Stimulated activated naive B cell treated with anti-CD40 and anti-IgM and Interleukin-4, amounts not matched to agents 10 μg/mL and 1 μg/mL and 100 μg/mL, for 72 hours (primary cell): ENCODE data around the gene PKD1.
"Not testable (repeated sequence)": the region's sequence is repeated elsewhere in the genome, so short reads cannot be mapped to it uniquely, and the experiment has no call there.

Experiments
- ATAC-seq, 2 donors: fragments of 150-1000 bp; cut with Tn5 transposase; replicated peaks; 2 replicates each; pipeline ENCODE4 v1.10.0; 2021; ENCODE audit warnings: moderate library complexity in 1 of 2
- DNase-seq: peaks from one replicate; pipeline ENCODE4 v3.0.0; 2021
- H3K27ac Mint-ChIP-seq: one replicate; pipeline ENCODE4 v1.8.0; 2022; ENCODE audit warnings: mild to moderate bottlenecking, mixed read lengths
- H3K27me3 Mint-ChIP-seq, 2 donors: one replicate each; pipeline ENCODE4 v1.8.0; 2022; ENCODE audit warnings: mixed read lengths in 2 of 2
- H3K36me3 Mint-ChIP-seq, 2 donors: one replicate each; pipeline ENCODE4 v1.8.0; 2022; ENCODE audit warnings: mixed read lengths in 2 of 2, mild to moderate bottlenecking in 1 of 2
- H3K4me1 Mint-ChIP-seq, 2 donors: one replicate each; pipeline ENCODE4 v1.8.0; 2022; ENCODE audit warnings: mixed read lengths in 2 of 2, mild to moderate bottlenecking in 1 of 2
- H3K4me3 Mint-ChIP-seq, 2 donors: one replicate each; pipeline ENCODE4 v1.8.0; 2022; ENCODE audit warnings: mild to moderate bottlenecking in 2 of 2, mixed read lengths in 2 of 2, moderate library complexity in 1 of 2
- H3K9me3 Mint-ChIP-seq, 2 donors: one replicate each; pipeline ENCODE4 v1.8.0; 2022; ENCODE audit warnings: mixed read lengths in 2 of 2, mild to moderate bottlenecking in 1 of 2

Gene PKD1

DNA sequence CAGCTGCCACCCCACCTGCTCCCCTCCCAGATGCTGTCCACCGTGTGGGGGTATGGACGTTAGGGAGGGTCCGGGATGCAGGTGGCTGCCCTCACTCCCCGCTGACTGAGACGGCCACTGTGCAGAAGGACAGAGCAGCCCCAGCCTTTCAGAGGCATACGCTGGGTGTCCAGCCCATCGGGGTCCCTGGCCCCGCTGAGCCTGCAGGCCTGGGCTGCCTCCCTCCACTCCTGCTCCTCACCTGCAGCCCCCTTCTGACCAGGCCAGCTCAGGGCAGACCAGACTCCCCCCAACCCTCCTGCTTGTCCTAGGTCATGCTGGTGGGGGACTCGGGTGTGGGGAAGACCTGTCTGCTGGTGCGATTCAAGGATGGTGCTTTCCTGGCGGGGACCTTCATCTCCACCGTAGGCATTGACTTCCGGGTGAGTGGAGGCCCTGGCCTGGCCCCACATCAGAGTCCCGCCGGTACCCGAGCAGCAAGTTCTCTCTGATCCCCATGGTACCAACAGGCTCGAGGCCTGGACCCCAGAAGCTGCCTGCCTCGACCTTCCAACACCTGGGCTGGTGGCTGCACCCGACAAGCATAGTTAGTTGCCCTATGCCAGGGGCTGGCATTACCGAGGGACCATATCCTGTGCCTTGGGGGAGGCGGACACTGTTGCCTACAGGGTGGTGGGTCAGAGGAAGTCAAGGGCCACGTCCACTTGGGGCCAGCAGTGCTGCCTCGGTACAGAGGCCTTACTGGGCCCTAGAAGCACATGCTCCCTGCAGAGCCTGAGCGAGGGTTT is 14.1 kb upstream of the PKD1 start:
- peaks cover 43 to 47% of the 10 kb centered on the region in 2 donors for H3K36me3 Mint-ChIP-seq
- H3K4me1 Mint-ChIP-seq: peaks cover 30 to 62% of the 10 kb centered on the region in 2 donors
- no peak for ATAC-seq
- peak overlapping the region; percentile 93 for H3K27ac Mint-ChIP-seq
- no peaks in the 10 kb centered on the region for H3K9me3 Mint-ChIP-seq
- H3K4me3 Mint-ChIP-seq: peak overlapping the region; percentile 70 to 78
- no peak for DNase-seq
- H3K27me3 Mint-ChIP-seq: no peaks in the 10 kb centered on the region

GRCh38 chr16:2148714-2149629 is 13.3 kb upstream of the PKD1 start:
- peak overlapping the region; percentile 70 to 78 for H3K4me3 Mint-ChIP-seq
- peaks cover 34 to 39% of the 10 kb centered on the region in 2 donors for H3K36me3 Mint-ChIP-seq
- H3K27ac Mint-ChIP-seq: peak overlapping the region; percentile 93
- no peaks in the 10 kb centered on the region for H3K9me3 Mint-ChIP-seq
- ATAC-seq (peak; percentile 29), DNase-seq (no peak)
- H3K4me1 Mint-ChIP-seq: peaks cover 28 to 54% of the 10 kb centered on the region in 2 donors
- no peaks in the 10 kb centered on the region for H3K27me3 Mint-ChIP-seq

DNA sequence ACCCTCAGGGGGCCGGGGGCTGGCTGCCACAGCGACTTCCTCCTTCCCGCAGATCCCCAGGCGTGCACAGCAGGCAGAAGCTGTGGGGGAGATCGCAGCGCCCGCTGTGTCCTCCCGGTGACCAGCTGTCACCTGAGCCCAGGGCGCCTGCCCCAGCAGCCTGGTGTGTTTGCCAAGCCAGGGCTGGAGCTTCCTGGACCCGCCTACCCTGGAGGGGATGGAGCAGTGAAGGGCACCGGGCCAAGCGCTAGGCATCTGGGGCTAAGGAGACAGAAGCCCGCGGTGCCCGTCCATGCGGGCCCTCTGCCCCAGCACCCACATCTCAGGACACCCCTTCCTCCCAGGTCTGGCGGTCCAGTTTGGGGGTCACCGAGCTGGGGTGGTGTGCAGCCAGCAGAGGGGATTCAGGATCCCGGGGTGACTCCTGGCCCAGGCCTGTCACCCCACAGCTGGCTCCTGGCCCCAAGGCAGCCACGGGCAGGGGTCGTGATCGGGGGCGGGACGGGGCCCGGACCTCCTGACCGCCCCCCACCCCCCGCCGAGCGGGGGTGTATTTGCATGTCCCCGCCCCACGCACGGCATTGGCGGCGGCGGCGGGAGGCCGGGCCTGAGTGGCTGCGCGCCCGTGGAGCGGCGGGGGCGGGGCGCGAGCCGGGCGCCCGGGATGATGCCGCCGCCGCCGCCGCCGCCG is 12.4 kb upstream of the PKD1 start, which contains the start of gene RAB26:
RAB26 (plus strand) TSS at position 645 of the 691 bp plus-strand sequence. CDS start 159 bp downstream, outside the sequence.
- ATAC-seq: peak; percentile 44 to 61
- peak within 1 kb of the TSS; percentile 93 for H3K27ac Mint-ChIP-seq
- H3K4me3 Mint-ChIP-seq: peak within 1 kb of the TSS; percentile 70 to 78
- H3K9me3 Mint-ChIP-seq: no peaks in the 10 kb centered on the region
- H3K27me3 Mint-ChIP-seq: no peaks in the 10 kb centered on the region
- H3K4me1 Mint-ChIP-seq: peaks cover 28 to 46% of the 10 kb centered on the region in 2 donors
- no peak for DNase-seq
- peaks cover 26 to 30% of the 10 kb centered on the region in 2 donors for H3K36me3 Mint-ChIP-seq

DNA sequence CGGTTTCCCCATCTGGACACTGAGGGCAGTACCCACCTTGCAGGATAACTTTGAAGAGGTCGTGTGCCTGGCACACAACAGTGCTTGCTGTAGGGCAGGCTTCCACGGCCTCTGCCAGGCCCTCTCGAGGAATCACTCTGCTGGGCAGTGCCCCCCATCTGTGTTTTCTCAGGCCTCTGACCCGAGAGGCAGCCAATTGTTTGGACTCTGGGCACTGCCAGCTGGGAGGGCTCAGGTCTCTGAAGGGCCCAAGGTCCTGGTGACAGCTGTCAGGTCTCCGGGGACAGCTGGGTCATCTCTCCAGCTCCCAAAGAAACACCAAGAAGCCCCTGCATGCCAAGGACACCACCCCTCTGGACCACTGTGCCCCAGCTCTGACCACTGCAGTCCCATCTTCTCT is 11.7 kb upstream of the PKD1 start:
- Mint-ChIP-seq H3K4me3 (peak overlapping the region; percentile 21 to 55), H3K27ac (peak overlapping the region; percentile 9), H3K4me1 (peaks cover 24 to 38% of the 10 kb centered on the region in 2 donors), H3K27me3 (no peaks in the 10 kb centered on the region), H3K9me3 (no peaks in the 10 kb centered on the region), H3K36me3 (peaks cover 21 to 23% of the 10 kb centered on the region in 2 donors)
- DNase-seq (no peak), ATAC-seq (no peak)

- Mint-ChIP-seq H3K36me3 (peaks cover 9 to 10% of the 10 kb centered on the region in 2 donors), H3K27ac (peak overlapping the region; percentile 20), H3K4me1 (peaks cover 16 to 24% of the 10 kb centered on the region in 2 donors), H3K9me3 (no peaks in the 10 kb centered on the region), H3K27me3 (no peaks in the 10 kb centered on the region), H3K4me3 (no peak overlapping the region)
- ATAC-seq (no peak), DNase-seq (no peak)
Measured at GRCh38 chr16:2145843-2146242, 10.1 kb upstream of the PKD1 start.

DNA sequence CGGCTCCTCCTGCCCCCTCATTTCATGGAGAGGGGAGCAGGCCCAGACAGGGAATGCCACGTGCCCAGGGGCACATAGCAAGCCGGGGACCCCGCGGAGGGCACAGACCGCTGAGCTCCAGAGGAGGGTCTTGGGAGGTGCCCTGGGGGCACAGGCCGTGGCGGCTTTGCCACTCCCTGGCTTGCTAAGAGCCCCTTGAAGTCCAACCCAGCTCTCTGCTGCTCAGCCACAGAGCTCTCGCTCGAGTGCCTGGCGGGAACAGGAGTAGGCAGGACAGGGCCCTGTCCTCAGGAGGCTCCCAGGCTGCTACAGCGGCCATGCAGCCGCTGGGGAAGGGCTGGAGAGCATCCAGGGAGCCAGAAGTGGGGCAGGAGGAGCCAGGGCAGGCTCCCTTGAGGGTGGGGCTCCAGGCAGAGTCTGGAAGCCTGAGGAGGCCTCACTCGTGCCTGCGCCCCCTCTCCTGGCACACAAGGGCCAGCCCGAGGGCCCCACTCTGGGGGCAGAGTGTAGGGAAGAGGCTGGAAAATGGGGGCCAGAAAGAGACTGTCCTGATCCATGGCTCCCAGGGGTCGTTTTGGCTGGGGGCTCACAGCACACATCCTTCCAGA is 8.3 kb upstream of the PKD1 start:
- H3K4me3 Mint-ChIP-seq: no peak overlapping the region
- DNase-seq (no peak), ATAC-seq (no peak)
- peaks cover 0 to 3% of the 10 kb centered on the region in 2 donors for H3K36me3 Mint-ChIP-seq
- H3K4me1 Mint-ChIP-seq: peaks cover 4 to 11% of the 10 kb centered on the region in 2 donors
- no peaks in the 10 kb centered on the region for H3K27me3 Mint-ChIP-seq
- H3K9me3 Mint-ChIP-seq: no peaks in the 10 kb centered on the region
- no peak overlapping the region for H3K27ac Mint-ChIP-seq

DNA sequence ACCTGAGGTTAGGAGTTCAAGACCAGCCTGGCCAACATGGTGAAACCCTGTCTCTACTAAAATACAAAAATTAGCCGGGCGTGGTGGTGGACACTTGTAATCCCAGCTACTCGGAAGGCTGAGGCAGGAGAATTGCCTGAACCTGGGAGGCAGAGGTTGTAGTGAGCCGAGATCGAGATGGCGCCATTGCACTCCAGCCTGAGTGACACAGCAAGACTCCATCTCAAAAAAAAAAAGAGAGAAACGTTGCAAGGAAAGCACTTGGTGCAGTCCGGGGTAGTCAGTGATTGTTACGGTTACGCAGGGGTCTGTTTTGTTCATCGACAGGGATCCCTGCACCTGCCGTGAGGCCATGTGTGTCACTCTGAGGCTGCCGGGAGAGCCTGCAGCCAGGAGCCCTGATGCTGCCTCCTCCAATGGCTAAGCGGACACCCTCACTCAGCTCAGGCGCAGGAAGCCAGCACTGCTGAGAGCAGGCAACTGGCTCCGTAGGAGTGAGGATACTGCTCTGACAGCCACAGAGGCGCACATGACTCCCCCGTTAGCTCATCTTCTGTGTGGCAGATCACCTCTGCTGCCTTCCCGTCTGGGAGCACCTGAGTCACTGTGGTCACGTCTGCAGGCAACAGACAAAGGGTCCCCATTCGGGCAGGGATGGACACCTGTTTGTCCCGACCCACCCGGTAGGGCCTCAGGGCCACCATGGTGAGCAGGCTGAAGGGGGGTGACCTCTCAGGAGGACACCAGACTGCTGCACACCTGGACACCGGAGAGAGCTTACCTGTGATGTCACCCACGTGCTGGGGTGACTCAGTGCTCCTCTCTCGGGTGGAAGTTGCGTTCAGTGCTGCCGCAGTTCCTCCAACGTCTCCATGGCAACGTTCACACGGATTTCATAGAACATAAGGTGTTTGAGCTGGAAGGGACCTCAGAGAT is 7.5 kb upstream of the PKD1 start:
- H3K9me3 Mint-ChIP-seq: no peaks in the 10 kb centered on the region
- ATAC-seq: no peak
- H3K4me1 Mint-ChIP-seq: peaks cover 4 to 11% of the 10 kb centered on the region in 2 donors
- no peaks in the 10 kb centered on the region for H3K27me3 Mint-ChIP-seq
- H3K4me3 Mint-ChIP-seq: no peak overlapping the region
- DNase-seq: no peak
- H3K36me3 Mint-ChIP-seq: peaks cover 0 to 3% of the 10 kb centered on the region in 2 donors
- H3K27ac Mint-ChIP-seq: no peak overlapping the region

DNA sequence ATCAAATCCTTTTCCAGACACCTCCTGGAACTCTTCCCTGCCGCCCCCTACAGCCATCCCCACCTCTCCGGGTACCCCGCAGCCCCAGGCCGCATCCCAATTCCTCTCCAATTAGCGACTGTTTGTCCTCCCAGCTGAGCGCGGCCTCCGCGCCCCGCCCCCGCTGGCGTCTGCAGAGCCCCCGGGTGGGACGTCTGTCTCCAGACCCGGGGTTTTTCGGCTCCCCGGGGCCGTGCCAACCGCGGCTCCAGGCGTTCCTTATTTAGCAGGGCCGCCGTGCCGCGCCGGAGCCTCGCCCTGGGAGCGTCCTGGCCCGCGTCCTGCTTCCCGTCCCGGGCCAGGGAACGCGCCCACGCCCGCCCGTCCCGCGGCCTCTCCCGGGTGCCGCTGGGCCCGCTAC is 627 bp downstream of the PKD1 start:
- H3K9me3 Mint-ChIP-seq, H3K27me3 Mint-ChIP-seq, H3K36me3 Mint-ChIP-seq, ATAC-seq, DNase-seq: not testable (repeated sequence)
- Mint-ChIP-seq H3K27ac (peak overlapping the region; percentile 65), H3K4me1 (peaks cover 6 to 19% of the 10 kb centered on the region in 2 donors), H3K4me3 (peak overlapping the region; percentile 83 to 91)

DNA sequence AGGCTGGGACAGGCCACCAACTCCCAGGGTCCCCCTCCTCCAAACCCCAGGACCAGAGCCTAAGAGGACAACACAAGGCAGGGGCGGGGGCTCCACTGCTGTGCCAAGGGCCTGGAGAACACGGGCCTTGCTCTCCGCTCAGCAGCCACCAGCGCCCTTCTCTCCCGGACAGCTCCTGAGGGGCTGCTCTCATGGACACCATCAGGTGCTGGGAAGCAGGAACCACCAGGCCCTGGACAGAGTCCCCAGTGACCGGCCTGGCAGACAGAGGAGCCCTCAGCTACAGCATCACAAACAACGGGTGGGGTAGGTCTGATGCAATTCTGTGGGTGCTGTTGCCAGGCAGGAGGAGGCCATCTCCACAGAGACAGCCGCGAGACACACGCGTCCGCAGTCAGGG is 1.9 kb downstream of the PKD1 start:
- ATAC-seq, H3K27me3 Mint-ChIP-seq, H3K9me3 Mint-ChIP-seq, H3K27ac Mint-ChIP-seq, H3K36me3 Mint-ChIP-seq, H3K4me3 Mint-ChIP-seq, DNase-seq: not testable (repeated sequence)
- peaks cover 6 to 19% of the 10 kb centered on the region in 2 donors for H3K4me1 Mint-ChIP-seq

- not testable (repeated sequence) for H3K27ac Mint-ChIP-seq, ATAC-seq, H3K9me3 Mint-ChIP-seq, H3K4me3 Mint-ChIP-seq, DNase-seq, H3K36me3 Mint-ChIP-seq, H3K27me3 Mint-ChIP-seq
- peaks cover 17 to 41% of the 10 kb centered on the region in 2 donors for H3K4me1 Mint-ChIP-seq
Measured at GRCh38 chr16:2129890-2130447, 5.7 kb downstream of the PKD1 start.

DNA sequence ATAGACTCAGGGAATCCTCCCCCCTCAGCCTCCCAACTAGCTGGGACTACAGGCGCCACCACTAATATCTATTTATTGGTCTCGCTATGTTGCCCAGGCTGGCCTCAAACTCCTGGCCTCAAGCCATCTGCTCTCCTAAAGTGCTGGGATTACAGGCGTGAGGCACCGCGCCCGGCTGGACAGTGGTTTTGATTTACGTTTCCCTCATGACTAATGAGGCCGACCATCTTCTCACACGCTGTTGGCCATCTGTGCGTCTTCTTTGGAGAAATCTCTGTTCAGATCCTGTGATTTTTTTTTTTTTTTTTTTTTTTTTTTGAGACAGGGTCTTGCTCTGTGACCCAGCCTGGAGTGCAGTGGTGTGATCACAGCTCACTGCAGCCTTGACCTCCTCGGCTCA is 6.4 kb downstream of the PKD1 start:
- not testable (repeated sequence) for DNase-seq, ATAC-seq, H3K4me3 Mint-ChIP-seq, H3K36me3 Mint-ChIP-seq, H3K27ac Mint-ChIP-seq, H3K9me3 Mint-ChIP-seq, H3K27me3 Mint-ChIP-seq
- H3K4me1 Mint-ChIP-seq: peaks cover 16 to 38% of the 10 kb centered on the region in 2 donors

GRCh38 chr16:2127630-2128280 is 7.9 kb downstream of the PKD1 start:
- peaks cover 16 to 37% of the 10 kb centered on the region in 2 donors for H3K4me1 Mint-ChIP-seq
- not testable (repeated sequence) for ATAC-seq, DNase-seq, H3K27ac Mint-ChIP-seq, H3K36me3 Mint-ChIP-seq, H3K4me3 Mint-ChIP-seq, H3K27me3 Mint-ChIP-seq, H3K9me3 Mint-ChIP-seq
